GM23248 (cell line): Measurements from ENCODE around the gene IGF1R. TPM values are rescaled to one million over a fixed set of nuclear protein-coding genes. Genes with fewer than 3 reads are reported as not detected.

Experiments
- DNase-seq: peaks from one replicate; pipeline ENCODE4 v3.0.0-alpha.2; 2015
- H2AFZ ChIP-seq: fragments of 200-600 bp; sonication (generic); 2 replicates; pipeline ENCODE4 v1.6.1; 2016; ENCODE audit warnings: antibody characterized with exemption
- H3F3A ChIP-seq: fragments of 200-600 bp; sonication (generic); 2 replicates; pipeline ENCODE4 v1.6.1; 2016; ENCODE audit warnings: mild to moderate bottlenecking, antibody characterized with exemption, mixed run types; ENCODE audit not compliant: insufficient read depth
- H3K27ac ChIP-seq: fragments of 200-600 bp; sonication (generic); 2 replicates; pipeline ENCODE4 v1.5.1; 2016; ENCODE audit warnings: mild to moderate bottlenecking
- H3K27me3 ChIP-seq: fragments of 200-600 bp; sonication (generic); replicated peaks from 2 replicates; pipeline ENCODE4 v1.6.1; 2016; ENCODE audit warnings: mild to moderate bottlenecking; ENCODE audit not compliant: insufficient read depth
- H3K36me3 ChIP-seq: fragments of 200-600 bp; sonication (generic); 2 replicates; pipeline ENCODE4 v1.6.1; 2016; ENCODE audit warnings: low read depth, mild to moderate bottlenecking
- H3K4me1 ChIP-seq: fragments of 200-600 bp; sonication (generic); 2 replicates; pipeline ENCODE4 v1.6.1; 2016; ENCODE audit warnings: mild to moderate bottlenecking; ENCODE audit not compliant: insufficient read depth
- H3K4me2 ChIP-seq: fragments of 200-600 bp; sonication (generic); one replicate; pipeline ENCODE4 v1.6.1; 2016; ENCODE audit warnings: mild to moderate bottlenecking; ENCODE audit not compliant: unreplicated experiment
- H3K4me3 ChIP-seq: fragments of 200-600 bp; sonication (generic); 2 replicates; pipeline ENCODE4 v1.5.1; 2016; ENCODE audit warnings: mild to moderate bottlenecking
- H3K79me2 ChIP-seq: fragments of 200-600 bp; sonication (generic); 2 replicates; pipeline ENCODE4 v1.6.1; 2016; ENCODE audit warnings: mild to moderate bottlenecking; ENCODE audit not compliant: insufficient read depth
- H3K9ac ChIP-seq: fragments of 200-600 bp; sonication (generic); 2 replicates; pipeline ENCODE4 v1.6.1; 2016; ENCODE audit warnings: mild to moderate bottlenecking
- H3K9me2 ChIP-seq: fragments of 200-600 bp; sonication (generic); 2 replicates; pipeline ENCODE4 v1.6.1; 2016; ENCODE audit warnings: mixed run types, mild to moderate bottlenecking, moderate library complexity; ENCODE audit not compliant: insufficient read depth
- H3K9me3 ChIP-seq: fragments of 200-600 bp; sonication (generic); one replicate; pipeline ENCODE4 v1.6.1; 2017; ENCODE audit warnings: low read depth
- H4K20me1 ChIP-seq: fragments of 200-600 bp; sonication (generic); 2 replicates; pipeline ENCODE4 v1.6.0; 2016; ENCODE audit not compliant: insufficient read depth
- EZH2 ChIP-seq: fragments of 200-600 bp; sonication (generic); IDR thresholded peaks from 2 replicates; pipeline ENCODE4 v1.6.1; 2018; ENCODE audit warnings: antibody characterized with exemption, mild to moderate bottlenecking; ENCODE audit not compliant: insufficient read depth, poor library complexity, severe bottlenecking
- EZH2phosphoT487 ChIP-seq: fragments of 200-600 bp; sonication (generic); IDR thresholded peaks from 2 replicates; pipeline ENCODE4 v1.6.1; 2018; ENCODE audit warnings: antibody characterized with exemption, moderate library complexity, mild to moderate bottlenecking, low read depth; ENCODE audit not compliant: insufficient read depth
- WGBS, 2 experiments: methylation state at CpG; one replicate each; pipeline ENCODE4 v1.1.6; 2015 to 2017; ENCODE audit warnings: low lambda C conversion rate in 2 of 2, low coverage in 1 of 2; ENCODE audit errors: missing lambda C conversion rate in 2 of 2; 5-methylcytosine and 5-hydroxymethylcytosine counted together
- in situ Hi-C: fragments of 300-500 bp; cut with MboI; formaldehyde crosslinking; loops from 2 replicates; pipeline ENCODE4 v1.15.0; 2020
- polyA plus RNA-seq: library from polyadenylated mRNA; unstranded; fragments of >200 nt; fragmentation: Nextera tagmentation; extraction: Ambion mirVana; gene quantifications from 2 replicates; pipeline ENCODE4 v1.2.1, GENCODE V29; 2016
- total RNA-seq: library from RNA; depleted of rRNA; stranded (reverse); fragments of >200 nt; shearing (Covaris generic); gene quantifications from 2 replicates; pipeline ENCODE4 v1.2.3, GENCODE V29; 2014

IGF1R gene
- total and polyA plus RNA-seq, 2 experiments from 2014 or later, result 22.0 to 48.6 TPM

GRCh38 chr15:98930576-98930975, 282.2 kb downstream of the IGF1R start:
- Histone ChIP-seq H3K36me3 (peaks cover 45% of the 10 kb centered on the region), H2AFZ (no peak overlapping the region), H3K27ac (no peak overlapping the region), H3K9ac (no peak overlapping the region), H3K9me3 (no peaks in the 10 kb centered on the region), H3K9me2 (no peaks in the 10 kb centered on the region), H3K27me3 (no peaks in the 10 kb centered on the region), H3K4me1 (no peaks in the 10 kb centered on the region), H4K20me1 (no peaks in the 10 kb centered on the region), H3K4me2 (no peak overlapping the region), H3F3A (no peaks in the 10 kb centered on the region), H3K79me2 (peaks cover 5% of the 10 kb centered on the region; the same call in 1 of the 2 replicates), H3K4me3 (no peak overlapping the region)
- DNase-seq, result no peak
- in situ Hi-C loops, result no loop called here
- no peak for TF ChIP-seq EZH2phosphoT487
- TF ChIP-seq EZH2, result no peak
- WGBS, 2 experiments, result 83% methylated on average over 4 of the region's 4 CpGs

- H3K4me2 ChIP-seq, result no peak overlapping the region
- WGBS, 2 experiments, result 82 to 85% methylated on average over 4 of the region's 4 CpGs
- peaks cover 41% of the 10 kb centered on the region for H3K36me3 ChIP-seq
- H3K4me3 ChIP-seq, result no peak overlapping the region
- no peak overlapping the region for H2AFZ ChIP-seq
- no peaks in the 10 kb centered on the region for H3K27me3 ChIP-seq
- peaks cover 5% of the 10 kb centered on the region; the same call in 1 of the 2 replicates for H3K79me2 ChIP-seq
- no peak overlapping the region for H3K27ac ChIP-seq
- H3K9ac ChIP-seq, result no peak overlapping the region
- no peaks in the 10 kb centered on the region for H3K9me2 ChIP-seq
- no peaks in the 10 kb centered on the region for H4K20me1 ChIP-seq
- TF ChIP-seq EZH2 (no peak), EZH2phosphoT487 (no peak)
- no peak for DNase-seq
- H3K4me1 ChIP-seq, result no peaks in the 10 kb centered on the region
- H3F3A ChIP-seq, result no peaks in the 10 kb centered on the region
- in situ Hi-C loops, result no loop called here
- H3K9me3 ChIP-seq, result no peaks in the 10 kb centered on the region
These were observed 282.7 kb downstream of the IGF1R start for GRCh38 chr15:98931004-98931403.

- no peak overlapping the region for H3K4me3 ChIP-seq
- DNase-seq, result no peak
- no peaks in the 10 kb centered on the region for H3F3A ChIP-seq
- no peak overlapping the region for H2AFZ ChIP-seq
- peaks cover 5% of the 10 kb centered on the region; the same call in 1 of the 2 replicates for H3K79me2 ChIP-seq
- H3K9ac ChIP-seq, result no peak overlapping the region
- H3K27me3 ChIP-seq, result no peaks in the 10 kb centered on the region
- no peak overlapping the region for H3K27ac ChIP-seq
- TF ChIP-seq EZH2 (no peak), EZH2phosphoT487 (no peak)
- no peaks in the 10 kb centered on the region for H3K9me3 ChIP-seq
- no peaks in the 10 kb centered on the region for H3K4me1 ChIP-seq
- H3K36me3 ChIP-seq, result peaks cover 47% of the 10 kb centered on the region
- WGBS, 2 experiments, result 90 to 96% methylated on average over 9 of the region's 9 CpGs
- no peaks in the 10 kb centered on the region for H4K20me1 ChIP-seq
- no peak overlapping the region for H3K4me2 ChIP-seq
- in situ Hi-C loops, result no loop called here
- no peaks in the 10 kb centered on the region for H3K9me2 ChIP-seq
These were observed 285.1 kb downstream of the IGF1R start for GRCh38 chr15:98933406-98933805.

GRCh38 chr15:98935736-98936135, 287.4 kb downstream of the IGF1R start:
- H3K27me3 ChIP-seq, result no peaks in the 10 kb centered on the region
- H3K9me2 ChIP-seq, result no peaks in the 10 kb centered on the region
- H3K9me3 ChIP-seq, result no peaks in the 10 kb centered on the region
- no peak for DNase-seq
- H3K4me2 ChIP-seq, result no peak overlapping the region
- no peak overlapping the region for H3K4me3 ChIP-seq
- in situ Hi-C loops, result no loop called here
- no peaks in the 10 kb centered on the region for H4K20me1 ChIP-seq
- WGBS, 2 experiments, result 68 to 70% methylated on average over 12 of the region's 12 CpGs
- peaks cover 3% of the 10 kb centered on the region; the same call in 1 of the 2 replicates for H3F3A ChIP-seq
- no peak overlapping the region for H3K9ac ChIP-seq
- no peaks in the 10 kb centered on the region for H3K4me1 ChIP-seq
- no peak overlapping the region for H2AFZ ChIP-seq
- no peak for TF ChIP-seq EZH2phosphoT487
- no peak for TF ChIP-seq EZH2
- H3K79me2 ChIP-seq, result peaks cover 5% of the 10 kb centered on the region; the same call in 1 of the 2 replicates
- no peak overlapping the region for H3K27ac ChIP-seq
- peaks cover 57% of the 10 kb centered on the region for H3K36me3 ChIP-seq
